ENCODE results near the gene AK1. TPM values are rescaled to one million over a fixed set of nuclear protein-coding genes. Genes with fewer than 3 reads are reported as not detected.

AK1 gene
- total RNA-seq, 1 experiment from 2014 or later = 12.2 TPM

GRCh38 chr9:127896395-127897192 is 19.1 kb upstream of the AK1 start:
- Mint-ChIP-seq H3K9me3 (ENCODE audit: low read depth, unreplicated experiment) (no peaks in the 10 kb centered on the region), H3K4me3 (ENCODE audit: low read depth, unreplicated experiment) (no peak overlapping the region), H3K4me1 (ENCODE audit: low read depth, unreplicated experiment) (peaks cover 8% of the 10 kb centered on the region), H3K27ac (ENCODE audit: unreplicated experiment) (no peak overlapping the region), H3K27me3 (ENCODE audit: unreplicated experiment) (no peaks in the 10 kb centered on the region), H3K36me3 (ENCODE audit: insufficient read depth, unreplicated experiment) (peaks cover 27% of the 10 kb centered on the region)
- no peak for TF ChIP-seq CTCF (IDR thresholded peaks at IDR 0.05; ENCODE audit: unreplicated experiment)
- CTCF ChIA-PET = no interaction called here
- no peak for DNase-seq
- BruUV-seq (replicated peaks) = no TSS peak
- intact Hi-C loops (cut with micrococcal nuclease; ENCODE audit: unreplicated experiment) = no loop called here

GRCh38 chr9:127895811-127896210 is 18.3 kb upstream of the AK1 start:
- Mint-ChIP-seq H3K9me3 (ENCODE audit: low read depth, unreplicated experiment) (peaks cover 3% of the 10 kb centered on the region), H3K4me3 (ENCODE audit: low read depth, unreplicated experiment) (no peak overlapping the region), H3K4me1 (ENCODE audit: low read depth, unreplicated experiment) (peaks cover 2% of the 10 kb centered on the region), H3K36me3 (ENCODE audit: insufficient read depth, unreplicated experiment) (peaks cover 23% of the 10 kb centered on the region), H3K27me3 (ENCODE audit: unreplicated experiment) (no peaks in the 10 kb centered on the region), H3K27ac (ENCODE audit: unreplicated experiment) (no peak overlapping the region)
- BruUV-seq (replicated peaks) = no TSS peak
- intact Hi-C loops (cut with micrococcal nuclease; ENCODE audit: unreplicated experiment) = no loop called here
- CTCF ChIA-PET = no interaction called here
- no peak for DNase-seq
- no peak for TF ChIP-seq CTCF (IDR thresholded peaks at IDR 0.05; ENCODE audit: unreplicated experiment)

- intact Hi-C loops (cut with micrococcal nuclease; ENCODE audit: unreplicated experiment) = no loop called here
- Mint-ChIP-seq H3K4me1 (ENCODE audit: low read depth, unreplicated experiment) (no peaks in the 10 kb centered on the region), H3K27ac (ENCODE audit: unreplicated experiment) (no peak overlapping the region), H3K36me3 (ENCODE audit: insufficient read depth, unreplicated experiment) (peaks cover 16% of the 10 kb centered on the region), H3K4me3 (ENCODE audit: low read depth, unreplicated experiment) (no peak overlapping the region), H3K27me3 (ENCODE audit: unreplicated experiment) (no peaks in the 10 kb centered on the region), H3K9me3 (ENCODE audit: low read depth, unreplicated experiment) (peaks cover 3% of the 10 kb centered on the region)
- CTCF ChIA-PET = no interaction called here
- DNase-seq = no peak
- no peak for TF ChIP-seq CTCF (IDR thresholded peaks at IDR 0.05; ENCODE audit: unreplicated experiment)
- no TSS peak for BruUV-seq (replicated peaks)
Measured at GRCh38 chr9:127893392-127893791, 15.9 kb upstream of the AK1 start.

GRCh38 chr9:127892831-127893230 is 15.4 kb upstream of the AK1 start:
- Mint-ChIP-seq H3K36me3 (ENCODE audit: insufficient read depth, unreplicated experiment) (peaks cover 13% of the 10 kb centered on the region), H3K4me1 (ENCODE audit: low read depth, unreplicated experiment) (no peaks in the 10 kb centered on the region), H3K4me3 (ENCODE audit: low read depth, unreplicated experiment) (no peak overlapping the region), H3K9me3 (ENCODE audit: low read depth, unreplicated experiment) (peaks cover 3% of the 10 kb centered on the region), H3K27me3 (ENCODE audit: unreplicated experiment) (no peaks in the 10 kb centered on the region), H3K27ac (ENCODE audit: unreplicated experiment) (no peak overlapping the region)
- no TSS peak for BruUV-seq (replicated peaks)
- intact Hi-C loops (cut with micrococcal nuclease; ENCODE audit: unreplicated experiment) = no loop called here
- CTCF ChIA-PET = no interaction called here
- TF ChIP-seq CTCF (IDR thresholded peaks at IDR 0.05; ENCODE audit: unreplicated experiment) = no peak
- no peak for DNase-seq
